8988T (cell line): ENCODE results near the gene RAD51B.

Source experiments
- DNase-seq: peaks from one replicate; pipeline ENCODE4 v3.0.0; 2011

Gene RAD51B

DNA sequence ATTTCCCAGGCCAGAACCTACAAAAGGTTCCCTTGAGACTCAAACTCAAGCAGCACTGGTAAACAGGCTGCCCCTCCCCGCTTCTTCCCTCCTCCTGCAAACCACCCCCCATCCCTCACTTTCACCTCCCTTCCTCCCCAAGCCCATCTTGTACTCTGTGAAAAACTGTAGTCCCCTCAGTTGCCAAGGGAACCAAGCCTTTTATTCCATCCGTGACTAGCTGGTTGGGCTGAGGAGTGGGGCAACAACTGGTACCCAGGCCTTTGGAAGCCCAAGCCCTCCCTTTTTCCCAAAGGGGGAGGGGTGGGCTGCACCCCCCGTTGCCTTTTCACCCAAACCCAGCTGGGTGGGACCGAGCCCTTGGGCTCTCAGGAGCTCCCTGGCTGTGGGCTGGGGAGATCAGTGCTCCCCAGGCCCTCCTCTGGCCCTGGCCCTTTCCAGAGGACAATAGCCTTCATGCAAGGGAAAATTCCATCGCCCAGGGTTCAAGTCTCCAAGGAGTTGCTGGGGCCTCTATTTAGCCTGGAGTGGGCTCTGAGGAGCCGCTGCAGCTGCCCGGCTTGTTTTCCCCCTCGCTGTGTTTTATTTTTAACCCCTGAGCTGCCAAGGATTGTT lies 911.3 kb downstream of the RAD51B start:
- no peak for DNase-seq

DNA sequence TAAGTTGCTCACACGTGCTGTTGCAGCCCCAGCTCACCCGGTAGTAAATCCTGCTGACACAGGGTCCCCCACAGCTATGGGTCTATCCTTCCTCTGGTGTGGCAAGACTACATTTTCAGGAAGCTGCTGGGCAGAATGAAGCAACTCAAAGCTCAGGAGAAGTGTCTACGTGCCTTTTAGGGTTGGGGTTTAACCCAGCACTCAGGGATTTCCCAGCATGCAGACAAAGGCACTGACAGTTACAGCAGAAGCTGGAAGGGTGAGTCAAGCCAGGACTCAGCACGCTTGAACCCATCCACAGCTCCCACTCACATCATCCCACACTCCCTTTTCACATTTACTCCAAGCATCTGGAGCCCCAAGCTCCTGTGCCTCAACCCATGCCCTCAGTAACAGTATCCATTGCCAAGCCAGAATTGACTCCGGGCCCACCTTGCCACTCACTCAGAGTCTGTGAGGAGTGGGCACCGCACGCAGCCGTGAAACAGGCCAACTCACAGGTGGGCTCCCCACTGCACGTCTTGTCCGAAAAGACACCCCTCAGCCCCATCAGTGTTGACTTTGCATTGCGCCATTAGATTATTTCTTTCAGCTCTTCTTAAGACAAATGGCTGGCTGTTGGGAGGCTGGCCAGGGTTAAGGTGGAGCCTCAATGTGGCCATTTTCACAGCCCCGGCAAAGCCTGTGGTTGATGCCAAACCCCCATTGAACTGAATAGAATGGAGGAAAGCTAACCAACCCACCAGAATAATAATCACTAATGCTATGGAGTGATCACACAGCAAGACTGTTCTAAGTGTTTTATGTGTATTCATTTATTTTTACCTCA lies 913.7 kb downstream of the RAD51B start:
- no peak for DNase-seq

DNA sequence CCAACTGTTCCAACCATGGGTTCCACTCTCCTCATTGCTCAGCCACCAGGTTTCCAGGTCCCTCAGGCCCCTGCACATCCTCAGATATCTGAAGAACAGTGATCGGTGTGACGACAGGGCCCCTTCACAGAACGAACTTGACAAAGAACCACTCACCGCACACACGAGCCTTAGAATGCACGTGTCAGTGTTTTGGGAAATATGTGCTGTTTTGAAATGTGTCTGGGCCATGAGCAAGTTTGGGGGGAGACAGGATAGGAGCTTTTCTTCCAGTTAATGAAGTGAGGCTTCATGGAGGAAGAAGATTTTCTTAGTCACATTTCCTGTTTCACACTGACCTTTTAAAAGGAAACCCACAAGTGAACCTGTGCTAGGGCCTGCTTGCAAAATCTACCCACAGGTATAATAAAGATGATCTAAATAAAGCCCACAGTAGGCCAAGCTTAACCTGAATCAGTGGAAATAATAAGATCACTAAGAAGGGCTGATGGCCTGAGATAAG lies 914.7 kb downstream of the RAD51B start:
- no peak for DNase-seq

DNA sequence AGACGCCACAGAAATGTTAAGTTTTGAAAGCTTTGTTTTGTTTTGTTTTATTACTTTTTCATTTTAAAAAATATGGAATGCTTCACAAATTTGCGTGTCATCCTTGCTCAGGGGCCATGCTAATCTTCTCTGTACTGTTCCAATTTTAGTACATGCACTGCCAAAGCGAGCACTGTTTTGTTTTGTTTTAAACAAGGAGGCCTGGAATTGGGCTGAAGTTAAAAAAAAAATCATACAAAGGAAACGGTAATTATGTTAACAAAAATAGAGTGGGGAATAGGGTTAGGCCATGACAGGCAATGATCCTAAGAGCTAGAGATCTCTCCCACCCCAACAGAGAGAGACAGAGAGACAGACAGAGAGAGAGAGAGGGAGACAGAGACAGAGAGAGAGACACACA lies 916.3 kb downstream of the RAD51B start:
- no peak for DNase-seq

DNA sequence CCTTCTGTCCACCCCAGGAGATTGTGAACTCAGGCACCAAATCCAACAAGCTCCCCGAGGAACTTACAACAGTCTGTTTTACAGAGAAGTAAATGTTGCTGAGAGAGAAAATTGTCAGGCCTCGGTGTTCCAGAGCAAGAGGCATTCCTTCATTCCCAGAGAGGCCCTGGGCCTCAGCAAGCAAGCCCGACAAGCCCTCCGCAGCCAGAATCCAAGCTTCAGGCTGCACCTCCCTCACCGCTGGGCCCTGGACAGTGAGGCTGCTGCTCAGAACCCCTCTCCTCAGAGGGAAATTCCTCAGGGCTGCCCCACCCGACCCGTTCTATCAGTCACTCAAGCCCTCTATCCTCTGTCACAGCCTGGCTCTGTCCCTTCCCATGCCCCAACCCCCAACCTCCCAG lies 916.9 kb downstream of the RAD51B start:
- DNase-seq, result no peak

DNA sequence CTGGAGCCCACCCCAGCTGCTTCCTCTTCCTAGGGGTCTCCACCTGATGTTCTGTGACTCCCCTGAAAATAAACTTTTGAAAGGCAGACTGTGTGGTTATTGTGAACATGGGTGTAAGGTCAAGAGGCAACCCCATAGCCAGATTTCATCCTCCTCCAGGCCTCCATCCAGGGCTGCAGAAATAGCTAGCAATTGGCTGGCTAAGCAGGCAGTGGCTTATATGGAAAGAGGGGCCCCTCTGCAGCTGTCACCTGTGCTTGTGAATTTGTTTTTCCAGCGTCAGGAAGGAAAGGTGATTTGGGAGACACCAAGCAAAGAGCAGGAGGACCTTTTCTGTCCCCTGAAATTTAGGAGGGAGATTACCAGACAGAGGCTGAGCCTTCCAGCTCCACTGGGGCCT lies 917.5 kb downstream of the RAD51B start:
- DNase-seq, result no peak

DNA sequence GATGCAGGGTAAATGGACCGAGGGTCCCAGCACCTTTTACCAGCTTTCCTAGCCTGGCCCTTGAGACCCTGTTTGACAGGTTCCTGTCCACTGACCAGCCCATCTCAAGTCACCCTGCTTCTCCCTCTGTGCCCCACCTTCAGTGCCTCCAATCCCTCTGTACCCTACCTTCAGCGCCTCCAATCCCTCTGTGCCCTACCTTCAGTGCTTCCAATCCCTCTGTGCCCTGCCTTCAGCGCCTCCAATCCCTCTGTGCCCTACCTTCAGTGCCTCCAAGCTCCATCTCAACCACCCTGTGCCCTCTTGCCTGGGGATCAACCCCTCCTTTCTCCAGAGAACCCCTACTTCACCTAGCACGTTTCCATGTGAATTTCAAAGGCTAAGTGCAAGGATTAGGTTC lies 919.0 kb downstream of the RAD51B start:
- DNase-seq, result no peak

DNA sequence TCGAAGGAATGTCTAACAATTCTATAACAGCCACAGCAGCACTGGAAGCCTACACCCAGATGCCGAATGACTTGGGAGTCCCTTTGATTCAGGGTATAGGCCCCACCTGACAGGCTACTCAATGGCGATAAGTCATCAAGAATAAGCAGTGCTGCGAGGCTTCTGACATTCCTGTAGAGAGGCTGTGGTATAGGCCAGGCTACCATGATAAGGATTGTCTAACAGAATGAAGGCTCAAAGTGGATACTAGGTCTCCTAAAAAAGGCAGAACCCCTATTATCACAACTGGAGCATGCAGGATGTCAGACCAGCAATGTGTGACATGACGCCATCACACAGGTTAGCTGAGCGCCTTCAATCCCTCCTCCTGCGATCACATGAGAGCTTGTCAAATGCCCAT lies 920.1 kb downstream of the RAD51B start:
- DNase-seq, result no peak

DNA sequence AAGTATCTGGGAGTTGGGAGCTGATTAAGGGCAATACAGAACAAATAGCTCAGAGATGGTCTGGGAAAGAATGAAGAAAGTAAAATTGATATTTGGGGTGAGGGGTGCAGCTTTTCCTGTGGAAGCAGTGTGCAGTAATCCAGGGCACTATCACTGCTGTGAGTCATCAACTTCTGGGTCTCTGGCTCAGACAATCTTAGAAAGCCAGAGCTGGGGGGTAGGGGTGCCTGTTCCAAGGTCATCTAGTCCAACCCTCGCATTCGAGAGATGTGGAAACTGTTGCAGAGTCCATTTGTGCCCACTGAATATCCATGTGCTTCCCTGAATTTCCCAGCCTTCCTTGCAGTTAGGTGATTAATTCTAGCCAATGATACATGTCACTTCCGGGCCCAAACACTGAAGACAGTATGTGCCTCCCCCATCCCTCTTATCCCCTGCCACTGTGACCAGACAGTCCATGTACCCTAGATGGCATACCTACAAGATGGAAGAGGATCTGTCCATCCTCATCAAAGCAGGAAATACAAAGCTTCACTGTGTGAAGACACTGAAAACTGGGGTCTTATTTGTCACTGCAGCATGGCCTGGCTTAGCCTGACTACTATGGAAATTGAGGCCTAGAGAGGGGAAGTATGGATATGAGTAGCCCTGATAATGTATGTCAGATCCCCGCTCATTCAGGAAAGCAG lies 921.4 kb downstream of the RAD51B start:
- no peak for DNase-seq

DNA sequence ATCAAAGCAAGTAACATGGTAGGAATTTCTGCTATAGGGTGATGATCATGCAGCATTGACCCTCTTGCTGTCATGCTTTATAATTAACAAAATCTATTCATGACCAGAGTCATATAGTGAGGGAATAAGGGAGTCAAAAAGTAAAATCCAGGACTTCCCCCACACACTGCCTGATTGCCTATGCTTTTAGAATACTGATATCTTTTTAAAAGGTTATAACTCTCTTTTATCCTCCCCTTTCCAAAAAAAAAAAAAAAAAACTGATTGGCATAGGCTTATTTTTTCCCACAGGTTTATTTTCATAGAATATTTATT lies 921.9 kb downstream of the RAD51B start:
- DNase-seq, result no peak

DNA sequence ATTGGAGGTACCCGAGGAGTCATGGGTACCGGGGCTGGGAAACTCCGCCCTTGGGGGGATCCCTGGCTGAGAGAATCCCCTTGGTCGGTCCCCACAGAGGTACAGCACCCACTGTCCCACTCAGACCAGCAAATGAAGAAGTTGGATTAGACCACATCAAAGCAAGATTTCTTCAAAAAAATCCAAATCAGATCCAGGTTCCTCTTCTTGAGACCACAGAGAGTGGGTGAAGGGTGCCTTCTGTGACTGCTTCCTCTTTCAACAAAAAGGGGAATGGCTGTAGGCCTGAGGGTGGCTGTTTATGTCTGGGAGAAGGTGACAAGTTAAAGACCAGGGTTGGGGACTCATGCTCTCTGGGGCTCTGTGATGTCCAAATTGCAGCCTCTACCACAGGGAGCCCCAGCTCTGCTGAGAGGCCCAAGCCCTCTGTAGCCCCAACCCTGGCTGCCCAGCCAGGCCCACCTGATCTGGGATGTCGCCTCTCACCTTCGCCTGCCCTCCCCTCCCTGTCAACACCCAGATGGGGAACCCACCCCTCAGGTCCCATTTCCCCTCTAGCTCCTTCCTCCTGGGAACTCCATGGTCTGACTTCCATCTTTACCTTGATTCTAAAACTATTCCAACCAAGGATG lies 922.4 kb downstream of the RAD51B start:
- DNase-seq, result no peak

DNA sequence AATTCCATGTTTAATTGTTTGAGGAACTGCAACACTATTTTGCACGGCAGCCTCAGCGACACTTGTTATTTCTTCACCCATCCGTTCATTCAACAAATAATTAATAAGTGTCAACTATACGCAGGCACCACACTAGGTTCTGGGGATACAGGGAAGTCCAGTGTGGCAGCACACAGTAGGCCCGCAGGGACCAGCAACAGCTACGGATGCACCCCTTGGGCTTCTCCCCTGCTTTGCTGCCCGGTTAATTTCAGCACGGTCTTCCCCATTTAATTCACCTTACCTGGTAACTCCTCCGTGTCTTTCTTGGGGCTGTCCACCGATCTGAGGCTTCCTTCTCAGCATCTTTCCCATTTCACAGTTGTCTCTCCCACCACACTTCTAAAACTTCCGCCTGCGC lies 925.0 kb downstream of the RAD51B start:
- no peak for DNase-seq

DNA sequence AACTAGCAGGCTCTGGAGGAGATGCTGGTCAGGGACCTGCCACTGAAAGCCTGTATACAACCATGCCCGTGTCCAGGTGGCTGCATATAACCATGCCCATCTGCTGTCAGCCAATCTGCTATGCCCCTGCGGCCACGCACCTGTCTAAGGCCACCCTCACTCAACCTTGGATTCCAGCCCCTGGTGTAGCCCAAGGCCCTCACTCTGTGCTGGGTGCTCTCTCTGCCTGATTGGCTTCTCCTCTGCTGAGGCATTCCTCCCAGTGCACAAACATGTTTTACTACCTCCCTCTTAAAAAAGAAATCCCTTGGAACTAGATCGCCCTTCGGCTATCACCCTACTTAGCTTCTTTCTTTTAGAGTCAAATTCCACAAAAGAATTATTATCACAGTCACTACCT lies 927.8 kb downstream of the RAD51B start:
- DNase-seq, result no peak

DNA sequence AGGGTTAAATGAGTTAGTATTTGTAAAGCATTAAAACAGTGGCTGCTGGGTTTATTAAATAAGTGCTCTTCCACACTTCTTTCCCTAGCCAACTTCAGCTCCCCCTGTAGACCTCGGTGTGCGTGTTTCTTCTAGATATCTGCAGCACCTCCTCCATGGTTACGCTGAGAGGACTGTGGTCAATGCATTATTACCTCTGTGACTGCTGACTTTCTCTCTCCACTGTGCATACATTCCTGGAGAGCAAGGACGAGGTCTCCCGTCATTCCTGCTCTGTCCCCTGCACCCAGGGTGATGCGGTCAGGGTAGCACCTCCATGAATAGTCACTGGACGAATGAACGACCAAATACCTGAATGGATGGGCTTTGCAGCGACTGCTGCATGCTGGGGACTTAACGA lies 928.7 kb downstream of the RAD51B start:
- no peak for DNase-seq

DNA sequence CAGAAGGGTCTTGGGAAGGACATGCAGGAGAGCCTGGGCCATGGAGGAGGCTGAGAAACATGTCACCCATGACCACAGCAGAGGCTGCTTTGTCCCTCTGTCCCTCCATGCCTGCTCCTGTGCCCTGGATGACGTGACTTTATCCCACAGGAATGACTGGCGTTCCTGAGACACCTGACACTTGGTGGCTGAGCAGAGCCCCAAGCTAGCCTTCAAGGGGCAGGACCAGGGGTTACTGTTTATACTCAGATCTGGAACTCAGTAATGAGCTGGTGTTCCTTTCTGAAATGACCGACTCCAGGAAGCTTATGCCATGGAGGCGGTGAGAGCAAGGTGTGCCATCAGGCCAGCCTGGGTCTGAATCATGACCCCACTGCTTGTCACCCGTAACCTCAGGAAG lies 929.1 kb downstream of the RAD51B start:
- DNase-seq, result no peak

DNA sequence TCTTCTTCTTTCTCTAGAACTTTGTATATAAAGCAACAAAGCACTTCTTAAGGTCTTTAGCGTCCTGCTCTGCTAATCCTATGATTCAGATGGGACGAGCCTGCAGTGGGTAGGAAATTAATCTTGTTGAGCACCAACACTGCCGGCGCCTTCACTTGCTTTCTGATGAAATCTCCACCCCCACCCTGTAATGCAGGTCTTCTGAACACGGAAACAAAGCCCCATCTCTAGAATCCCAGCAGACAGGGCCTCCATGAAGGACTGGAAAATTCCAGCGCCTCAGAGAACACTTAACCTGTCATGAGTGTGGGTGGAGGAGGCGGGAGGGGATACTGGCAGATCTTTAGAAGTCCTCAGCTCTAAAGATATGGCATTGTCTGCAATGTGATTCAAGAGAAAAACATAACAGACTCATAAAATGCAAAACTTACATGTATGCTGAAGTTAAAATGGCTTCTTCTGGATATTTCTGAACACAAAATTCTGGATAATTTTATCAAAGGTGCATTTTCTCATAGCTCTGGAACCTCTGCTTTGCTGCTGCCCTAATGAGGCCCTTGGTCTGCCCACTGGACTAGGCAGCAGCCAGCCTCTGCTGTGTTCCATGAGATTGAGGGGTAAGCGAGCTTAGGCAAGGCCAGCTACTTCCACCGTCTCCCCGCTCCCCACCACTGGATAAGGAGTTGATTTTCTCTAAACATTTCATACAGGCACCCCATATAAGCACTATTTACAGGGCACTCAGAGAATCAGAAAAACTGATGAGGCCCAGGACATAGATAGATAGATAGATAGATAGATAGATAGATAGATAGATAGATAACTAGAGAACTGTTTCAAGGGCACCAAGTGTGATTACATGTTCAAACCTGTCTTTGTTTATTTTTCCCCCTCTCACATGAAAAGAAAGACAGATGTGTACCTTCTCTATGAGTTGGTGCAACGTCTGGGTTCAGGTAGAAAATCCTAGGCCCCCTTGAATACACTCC lies 930.2 kb downstream of the RAD51B start:
- DNase-seq, result no peak

DNA sequence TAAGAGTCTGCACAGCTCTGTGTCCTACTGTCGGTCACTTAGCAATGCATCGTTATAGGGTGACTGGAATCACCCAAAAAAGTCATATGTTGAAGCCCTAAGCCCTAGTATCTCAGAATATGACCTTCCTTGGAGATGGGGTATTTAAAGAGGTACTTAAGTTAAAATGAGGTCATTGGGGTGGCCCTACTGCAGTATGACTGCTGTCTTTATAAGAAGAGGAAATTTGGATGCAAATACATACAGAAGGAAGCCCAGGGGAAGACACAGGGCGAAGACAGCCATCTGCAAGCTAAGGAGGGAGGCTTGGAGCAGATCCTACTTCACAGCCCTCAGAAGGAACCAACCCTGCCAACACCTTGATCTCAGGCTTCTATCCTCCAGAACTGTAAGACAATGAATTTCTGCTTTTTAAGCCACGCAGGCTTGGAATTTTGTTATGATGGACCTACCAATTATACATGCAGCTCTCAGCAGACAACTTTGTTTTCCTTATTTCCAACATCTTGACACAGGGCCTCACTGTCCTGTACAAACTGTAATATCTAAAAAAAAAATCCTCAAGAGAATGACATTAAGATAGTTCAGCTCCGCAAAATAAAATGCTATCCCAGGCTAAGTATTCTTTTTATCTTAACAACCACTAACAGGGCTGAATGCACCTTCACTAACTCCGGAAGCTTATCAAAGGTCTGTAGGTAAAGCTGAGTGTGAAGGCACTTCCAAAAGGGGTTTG lies 932.9 kb downstream of the RAD51B start:
- DNase-seq, result no peak

DNA sequence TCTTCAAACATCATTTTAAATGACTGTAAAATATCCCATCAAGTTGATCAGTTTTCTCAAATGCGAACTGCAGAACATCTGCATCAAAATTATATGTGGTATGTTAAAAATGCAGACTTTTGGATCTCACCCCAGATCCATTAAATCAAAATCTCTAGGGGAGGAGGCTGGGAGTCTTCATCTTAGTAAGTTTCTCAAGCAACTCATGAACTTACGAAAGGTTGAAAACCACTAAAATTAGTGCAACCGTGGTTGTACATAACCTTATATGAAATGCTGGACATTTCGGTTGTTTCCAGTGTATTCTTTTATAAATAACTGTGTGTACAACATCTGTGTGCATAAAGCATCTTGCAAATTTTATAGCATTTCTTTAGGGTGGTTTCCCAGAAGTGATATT lies 934.1 kb downstream of the RAD51B start:
- DNase-seq, result no peak

DNA sequence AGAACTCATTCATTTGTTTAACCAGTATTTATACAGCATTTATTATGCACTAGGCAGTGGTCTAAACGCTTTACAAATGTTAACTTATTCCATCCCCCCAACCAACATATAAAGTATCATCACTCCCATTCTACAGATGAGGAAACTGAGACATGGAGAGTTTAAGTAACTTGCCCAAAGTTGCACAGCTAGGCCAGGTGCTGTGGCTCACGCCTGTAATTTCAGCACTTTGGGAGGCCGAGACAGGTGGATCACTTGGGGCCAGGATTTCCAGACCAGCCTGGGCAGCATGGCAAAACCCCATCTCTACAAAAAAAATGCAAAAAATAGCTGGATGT lies 935.4 kb downstream of the RAD51B start:
- DNase-seq, result no peak

DNA sequence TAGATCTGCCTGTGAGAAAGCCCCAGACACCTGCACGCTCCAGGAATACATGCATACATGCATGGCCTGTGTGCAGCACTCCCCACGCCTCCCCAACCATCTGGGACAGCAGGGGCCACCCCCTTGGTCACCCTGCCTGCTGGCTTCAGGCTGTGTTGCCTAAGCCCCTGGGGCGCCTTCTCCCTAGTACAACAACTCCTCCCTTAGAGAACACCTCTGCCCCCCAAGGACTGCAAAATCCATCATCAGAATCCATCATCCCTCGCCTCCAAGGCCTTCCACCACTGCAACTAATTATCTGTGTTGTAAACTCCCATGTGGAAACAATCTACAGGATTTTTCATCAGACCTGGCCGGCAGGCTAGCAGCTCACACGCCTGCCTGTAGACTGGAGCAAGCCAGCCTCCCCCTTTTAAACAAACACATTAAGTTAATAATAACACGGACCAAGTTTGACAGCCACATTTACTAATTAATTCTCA lies 936.5 kb downstream of the RAD51B start:
- no peak for DNase-seq

DNA sequence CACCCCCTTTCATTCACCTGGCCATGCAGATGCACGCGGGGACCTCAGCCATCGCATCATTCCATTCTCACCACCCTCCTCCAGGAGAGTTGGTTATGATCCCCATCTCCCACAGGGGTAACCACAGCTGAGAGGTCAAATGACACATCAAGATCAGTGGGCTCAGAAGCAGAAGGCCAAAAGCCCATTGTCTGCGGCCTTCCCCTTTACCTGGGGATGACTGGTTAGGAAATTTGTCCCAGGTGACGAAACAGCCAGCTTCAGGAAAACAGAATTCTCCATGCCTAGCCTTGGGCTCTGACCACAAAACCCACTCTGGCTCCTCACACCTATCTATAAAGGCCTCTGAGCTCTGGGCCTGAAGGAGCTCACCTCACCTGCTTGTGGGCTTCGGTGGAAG lies 937.2 kb downstream of the RAD51B start:
- DNase-seq, result no peak

DNA sequence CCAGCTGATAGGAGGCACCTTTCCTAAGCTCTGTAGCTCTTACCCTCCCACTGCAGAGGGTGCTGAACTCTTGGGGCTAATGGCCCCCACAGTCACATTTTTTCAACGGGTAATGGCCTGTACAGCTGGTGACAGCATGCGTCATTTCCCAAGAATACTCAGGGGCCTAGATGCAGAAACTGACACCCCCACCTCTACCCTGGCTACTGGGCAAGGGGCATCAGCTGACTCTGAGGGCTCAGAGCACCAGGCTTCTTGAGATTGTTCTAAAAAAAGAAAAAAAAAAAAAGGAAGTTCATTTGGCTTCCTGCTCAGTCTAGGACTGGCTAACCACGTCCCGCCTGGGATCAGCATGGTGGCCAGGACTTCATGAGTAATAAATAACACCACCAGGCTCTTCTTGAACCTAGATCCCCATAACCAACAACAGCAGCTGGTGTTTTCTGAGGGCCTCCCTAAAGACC lies 938.1 kb downstream of the RAD51B start:
- DNase-seq, result no peak
